AG10803 (cell line): ENCODE measurements around the gene RAP1GAP.

Experiments used
- DNase-seq: peaks from one replicate; pipeline ENCODE4 v3.0.0; 2010; ENCODE audit warnings: low read depth
- H3K4me3 ChIP-seq: 2 replicates; pipeline ENCODE4 v1.5.1; 2011; ENCODE audit warnings: mild to moderate bottlenecking, low read length, control low read depth
- CTCF ChIP-seq: conservative IDR thresholded peaks from 2 replicates; pipeline ENCODE4 v1.5.1; 2011; ENCODE audit warnings: mild to moderate bottlenecking, low read length, control low read depth, inconsistent platforms

RAP1GAP gene

GRCh38 chr1:21648352-21648730, 20.8 kb downstream of the RAP1GAP start:
- DNase-seq, result no peak
- H3K4me3 ChIP-seq, result no peak overlapping the region
- no peak for TF ChIP-seq CTCF

- H3K4me3 ChIP-seq, result no peak overlapping the region
- no peak for DNase-seq
- no peak for TF ChIP-seq CTCF
These were observed 21.5 kb downstream of the RAP1GAP start for GRCh38 chr1:21647431-21648351.

GRCh38 chr1:21645550-21645949, 23.6 kb downstream of the RAP1GAP start:
- no peak for TF ChIP-seq CTCF
- DNase-seq, result no peak
- no peak overlapping the region for H3K4me3 ChIP-seq

- TF ChIP-seq CTCF, result no peak
- H3K4me3 ChIP-seq, result no peak overlapping the region
- no peak for DNase-seq
These were observed 24.3 kb downstream of the RAP1GAP start for GRCh38 chr1:21644906-21645305.

GRCh38 chr1:21644348-21644747, 24.8 kb downstream of the RAP1GAP start:
- no peak for DNase-seq
- H3K4me3 ChIP-seq, result no peak overlapping the region
- TF ChIP-seq CTCF, result no peak

GRCh38 chr1:21643624-21644023, 25.5 kb downstream of the RAP1GAP start:
- no peak for DNase-seq
- H3K4me3 ChIP-seq, result no peak overlapping the region
- TF ChIP-seq CTCF, result no peak
